ENCODE measurements around the gene AMOTL2. TPM values are rescaled to one million over a fixed set of nuclear protein-coding genes. Genes with fewer than 3 reads are reported as not detected.

Gene AMOTL2
- total RNA-seq, 1 donor from 2014 or later: 73.8 TPM

GRCh38 chr3:134378818-134379217 is 4.6 kb upstream of the AMOTL2 start:
- no peak for DNase-seq

DNA sequence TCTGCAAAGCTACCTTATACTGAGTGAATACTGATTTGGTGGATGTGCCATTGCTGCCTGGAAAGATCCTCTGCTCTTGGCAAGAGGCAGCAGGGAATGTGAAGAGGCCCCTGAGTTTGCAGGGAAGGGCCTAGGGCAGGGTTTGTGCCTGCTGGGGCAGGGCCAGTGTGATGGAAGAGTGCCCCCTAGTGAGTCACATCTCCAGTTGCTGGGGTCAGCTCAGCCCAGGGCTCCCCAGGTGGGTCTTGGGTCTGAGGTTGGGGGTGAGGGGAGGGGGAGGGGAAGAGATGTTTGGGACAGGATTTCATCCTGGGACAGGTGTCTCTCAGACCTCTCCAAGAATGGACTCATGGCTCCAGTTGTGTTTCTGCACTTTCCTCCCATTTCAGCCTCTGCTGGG is 4.1 kb upstream of the AMOTL2 start:
- no peak for DNase-seq

- no peak for DNase-seq
Measured at GRCh38 chr3:134377896-134378295, 3.6 kb upstream of the AMOTL2 start.

DNA sequence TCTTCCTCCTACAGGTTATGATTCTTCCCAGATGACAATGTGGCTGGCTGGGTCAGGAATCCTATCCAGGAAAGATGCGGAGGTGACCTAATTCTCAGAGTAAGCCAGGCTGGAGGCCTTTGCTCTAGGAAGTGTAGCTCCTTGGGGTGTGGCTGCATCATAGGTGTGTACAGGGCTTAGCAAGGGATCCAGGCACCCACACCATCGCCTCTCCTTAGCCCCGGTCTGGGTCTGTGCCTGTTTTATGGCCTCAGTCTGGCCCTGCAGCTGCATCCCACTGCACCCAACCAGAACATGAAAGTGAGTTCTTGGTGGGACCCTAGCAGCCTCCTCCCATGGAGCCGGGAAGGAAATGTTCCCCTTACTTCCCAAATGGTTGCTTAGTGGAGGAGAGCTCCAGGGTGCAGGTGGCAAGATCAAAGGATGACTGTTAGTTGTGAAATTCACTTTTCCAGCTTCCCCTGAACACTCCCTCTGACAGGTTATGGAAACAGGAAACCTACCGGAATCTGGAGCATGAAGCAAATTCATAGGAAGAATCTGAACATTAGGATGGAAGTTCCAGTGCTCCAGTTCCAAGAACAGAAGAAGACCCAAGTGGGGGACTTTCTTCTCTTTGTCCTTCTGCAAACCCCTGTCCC is 2.7 kb upstream of the AMOTL2 start:
- DNase-seq: no peak

GRCh38 chr3:134376385-134376765 is 2.1 kb upstream of the AMOTL2 start:
- no peak for DNase-seq

GRCh38 chr3:134375582-134376384 is 1.5 kb upstream of the AMOTL2 start:
- no peak for DNase-seq

DNA sequence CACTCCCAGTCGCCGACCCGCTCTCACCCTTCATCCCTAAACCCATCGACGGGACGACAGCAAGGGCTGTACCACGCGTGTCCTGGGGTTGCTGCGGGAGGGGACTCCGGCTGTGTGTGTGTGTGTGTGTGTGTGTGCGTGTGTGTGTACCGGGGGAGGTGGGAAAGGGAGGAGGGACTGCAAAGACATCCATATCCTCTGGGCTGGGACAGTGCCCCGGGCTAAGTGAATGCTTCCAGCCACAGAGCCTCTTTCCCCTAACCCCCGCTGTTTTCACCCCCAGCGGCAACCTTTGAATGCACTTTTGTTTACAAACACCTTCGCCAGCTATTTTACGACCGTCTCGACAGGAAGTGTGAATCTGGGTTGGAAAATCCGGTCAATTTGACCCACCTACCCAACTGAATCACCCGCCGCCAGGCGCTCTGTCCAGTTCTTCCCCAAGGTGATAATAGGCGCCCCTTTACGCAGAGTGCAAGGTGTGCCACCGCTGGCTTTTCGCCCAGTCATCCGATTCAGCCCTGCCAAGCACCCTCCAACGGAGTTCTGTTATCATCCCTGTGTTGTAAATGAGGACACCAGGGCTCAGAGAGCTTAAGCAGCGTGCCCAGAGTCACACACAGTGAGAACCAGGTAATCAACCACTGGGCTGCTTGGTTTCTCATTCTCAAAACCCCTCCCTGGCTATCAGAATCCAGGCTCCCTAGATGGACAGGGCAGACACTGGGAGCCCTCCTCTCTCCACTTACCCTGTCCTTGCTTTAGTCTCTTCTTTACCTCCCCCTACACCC is 739 bp upstream of the AMOTL2 start:
- DNase-seq: no peak

DNA sequence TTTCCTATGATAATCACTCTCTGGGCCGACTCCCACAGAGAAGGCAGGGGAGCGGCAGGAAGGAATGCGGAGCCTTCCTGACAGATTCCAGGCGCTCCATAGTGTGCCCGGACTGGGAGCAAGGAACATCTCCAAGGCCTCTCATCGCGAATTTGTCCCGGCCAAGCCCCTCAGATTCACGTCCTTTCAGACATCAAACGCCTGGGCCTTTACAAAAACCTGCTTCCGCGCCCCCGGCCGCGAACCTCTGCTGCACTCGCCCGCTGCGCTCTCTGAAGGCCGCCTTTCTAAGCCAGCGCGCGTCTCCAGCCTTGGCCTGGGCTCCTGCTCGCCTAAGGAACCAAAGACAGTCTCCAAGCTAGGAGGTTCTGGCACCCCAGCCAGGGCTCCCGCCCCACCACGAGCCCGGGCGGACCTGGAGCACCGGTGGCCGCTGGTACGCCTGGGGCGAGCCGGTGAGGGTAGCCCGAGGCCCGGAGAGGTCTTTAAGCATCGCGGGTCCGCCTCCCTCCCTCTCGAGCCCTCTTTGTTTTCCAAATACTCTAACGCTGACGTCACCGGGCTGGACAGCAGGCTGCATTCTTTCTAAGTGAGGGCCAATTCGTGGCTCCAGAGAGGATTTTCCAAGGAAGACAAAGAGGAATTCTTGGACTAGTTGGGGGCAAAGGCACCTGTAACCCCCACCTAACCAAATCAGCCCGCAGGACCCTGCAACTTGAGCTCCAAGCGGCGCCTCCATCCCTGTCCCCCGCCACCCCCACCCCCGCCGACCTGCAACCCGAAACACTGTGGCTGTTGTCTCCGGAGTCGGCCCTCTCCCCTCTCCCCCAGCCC is 759 bp downstream of the AMOTL2 start:
- DNase-seq: peak; percentile 87

DNA sequence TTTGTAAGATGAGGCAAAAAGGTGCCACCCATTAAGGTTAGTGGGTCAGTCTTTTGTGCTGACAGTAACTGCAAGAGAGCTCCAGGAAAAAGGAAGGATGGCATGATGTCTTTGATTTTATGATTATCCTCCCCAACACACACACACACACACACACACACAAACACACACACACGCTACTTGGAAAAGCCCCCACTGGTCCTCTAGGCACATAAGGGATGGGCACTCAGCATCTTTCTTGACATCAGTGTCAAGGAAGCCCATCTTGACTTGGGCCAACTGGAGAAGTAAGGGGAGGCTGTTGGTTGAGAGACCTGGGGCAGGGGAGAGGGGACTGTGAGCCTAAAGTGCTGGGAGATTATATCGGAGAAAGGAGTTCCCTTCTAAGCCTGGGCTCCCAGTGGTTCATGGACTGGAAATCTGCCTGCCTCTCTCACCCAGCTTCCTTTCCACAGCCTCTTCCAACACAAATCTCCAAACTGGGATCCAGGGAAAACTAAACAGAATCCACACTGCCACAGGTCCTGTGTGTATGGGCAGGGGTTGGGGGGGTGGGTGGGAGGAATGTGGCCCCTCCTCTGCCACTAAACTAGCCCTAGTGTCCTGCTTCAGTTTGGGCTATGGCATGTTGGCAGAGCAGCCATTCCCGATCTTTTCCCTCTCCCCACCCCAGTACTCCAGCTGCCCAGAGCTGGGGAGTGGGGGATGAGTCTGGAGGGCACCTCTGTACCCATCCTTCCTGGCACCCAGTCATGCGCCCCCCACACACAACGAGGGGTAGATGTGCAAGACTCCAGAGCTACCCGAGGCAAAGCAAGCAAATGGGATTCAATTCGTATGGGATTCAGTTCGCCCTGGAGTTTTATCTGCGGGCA is 1.6 kb downstream of the AMOTL2 start:
- no peak for DNase-seq

GRCh38 chr3:134371542-134372324 is 2.5 kb downstream of the AMOTL2 start:
- DNase-seq: no peak

GRCh38 chr3:134370611-134371531 is 3.4 kb downstream of the AMOTL2 start:
- no peak for DNase-seq

GRCh38 chr3:134369861-134370596 is 4.2 kb downstream of the AMOTL2 start:
- no peak for DNase-seq

GRCh38 chr3:134369231-134369741 is 5.0 kb downstream of the AMOTL2 start:
- no peak for DNase-seq

DNA sequence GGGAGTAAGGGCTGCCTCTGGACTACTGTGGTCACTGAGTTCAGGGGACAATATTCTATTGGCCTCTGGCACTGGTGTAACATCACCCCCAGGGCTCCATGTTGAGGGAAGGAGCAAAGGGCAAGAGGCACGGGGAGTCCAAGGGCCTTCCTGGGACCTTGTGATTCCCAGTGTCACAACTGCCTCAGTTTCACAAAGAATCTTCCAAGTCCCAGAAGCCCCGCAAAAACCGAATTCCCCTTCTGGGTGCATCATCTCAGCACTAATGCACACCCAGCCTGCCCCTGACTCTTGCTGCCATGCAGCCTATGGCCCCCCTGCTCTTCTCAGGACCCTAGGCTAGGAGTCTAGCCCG is 5.5 kb downstream of the AMOTL2 start:
- DNase-seq: no peak

DNA sequence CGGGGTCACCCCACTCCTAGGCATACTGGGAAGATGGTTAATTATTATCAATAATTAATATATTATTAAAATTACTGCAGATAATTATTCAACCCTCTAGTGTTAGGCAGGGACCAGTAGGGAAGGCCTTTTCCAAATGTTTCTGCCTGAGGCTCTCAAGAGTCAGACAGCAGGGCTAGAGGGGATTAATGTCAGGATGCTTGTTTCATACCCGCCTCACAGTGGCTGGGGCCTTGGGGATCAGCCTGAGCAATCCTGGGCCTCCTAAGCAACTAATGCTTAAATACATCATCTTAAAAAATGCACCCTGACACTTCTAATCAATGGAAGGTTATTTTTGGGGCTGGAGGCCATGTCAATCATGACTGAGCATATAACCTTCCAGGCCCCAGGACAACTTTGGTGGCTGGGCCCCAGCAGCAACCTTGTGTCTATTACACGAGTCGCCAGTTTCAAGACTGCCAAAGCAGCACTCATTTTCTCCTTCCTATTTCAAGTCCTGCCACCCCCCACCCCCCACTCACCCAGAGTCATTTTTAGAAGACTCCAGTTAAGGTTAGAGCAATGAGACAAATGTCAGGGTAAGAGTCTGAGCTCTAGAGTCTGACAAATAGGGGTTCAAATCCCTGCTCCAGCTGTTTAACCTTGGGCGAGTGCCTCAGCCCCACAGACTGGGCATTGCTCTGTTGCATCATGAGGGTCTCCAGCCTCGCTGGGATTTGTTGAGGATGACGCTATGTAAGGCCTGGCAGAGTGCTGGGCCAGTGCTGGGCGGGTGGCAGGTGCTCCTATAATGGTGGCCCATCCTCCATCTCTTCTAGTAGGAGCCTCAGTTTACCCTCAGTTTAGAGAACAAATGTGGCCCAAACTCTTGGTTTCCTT is 6.1 kb downstream of the AMOTL2 start:
- DNase-seq: no peak

- DNase-seq: peak; percentile 91
Measured at GRCh38 chr3:134366928-134367811, 7.1 kb downstream of the AMOTL2 start.
